ENCODE data around the gene ARMC7. TPM values are rescaled to one million over a fixed set of nuclear protein-coding genes. Genes with fewer than 3 reads are reported as not detected.

The ARMC7 gene
- total and polyA plus RNA-seq, 2 of the 13 experiments (the other 11 are each of a cell fraction or from before 2014, with no cell fraction given) = 3.9 to 4.2 TPM

DNA sequence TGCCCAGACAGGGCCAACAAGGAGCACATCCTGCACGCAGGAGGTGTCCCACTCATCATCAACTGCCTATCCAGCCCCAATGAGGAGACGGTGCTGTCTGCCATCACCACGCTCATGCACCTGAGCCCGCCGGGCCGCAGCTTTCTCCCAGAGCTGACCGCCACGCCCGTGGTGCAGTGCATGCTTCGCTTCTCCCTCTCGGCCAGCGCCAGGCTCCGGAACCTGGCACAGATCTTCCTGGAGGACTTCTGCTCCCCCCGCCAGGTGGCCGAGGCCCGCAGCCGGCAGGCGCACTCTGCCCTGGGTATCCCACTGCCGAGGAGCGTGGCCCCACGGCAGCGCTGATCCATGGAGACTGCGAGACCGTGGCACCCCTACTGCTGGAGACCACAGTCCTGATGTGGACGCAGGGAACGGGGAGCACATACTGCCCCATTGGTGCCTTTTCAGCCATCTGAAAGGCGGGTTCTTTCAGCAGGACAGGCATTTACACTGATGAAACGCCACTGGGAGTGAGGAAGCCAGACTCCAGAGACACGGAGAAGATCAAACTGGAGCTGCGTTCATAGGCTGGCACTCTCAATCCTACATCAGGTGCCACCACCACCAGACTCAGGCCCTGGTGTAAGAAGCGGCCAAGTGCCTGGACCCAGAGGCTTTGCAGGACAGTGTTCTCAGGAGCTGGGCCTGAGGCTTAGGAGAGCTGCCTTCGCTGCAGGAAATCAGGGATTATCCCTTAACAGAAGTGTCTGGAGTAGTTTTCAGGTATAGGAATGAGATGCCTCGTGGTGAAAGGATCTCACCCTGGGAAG lies 19.1 kb downstream of the ARMC7 start (continued):
- TF ChIP-seq, protein P1, sequence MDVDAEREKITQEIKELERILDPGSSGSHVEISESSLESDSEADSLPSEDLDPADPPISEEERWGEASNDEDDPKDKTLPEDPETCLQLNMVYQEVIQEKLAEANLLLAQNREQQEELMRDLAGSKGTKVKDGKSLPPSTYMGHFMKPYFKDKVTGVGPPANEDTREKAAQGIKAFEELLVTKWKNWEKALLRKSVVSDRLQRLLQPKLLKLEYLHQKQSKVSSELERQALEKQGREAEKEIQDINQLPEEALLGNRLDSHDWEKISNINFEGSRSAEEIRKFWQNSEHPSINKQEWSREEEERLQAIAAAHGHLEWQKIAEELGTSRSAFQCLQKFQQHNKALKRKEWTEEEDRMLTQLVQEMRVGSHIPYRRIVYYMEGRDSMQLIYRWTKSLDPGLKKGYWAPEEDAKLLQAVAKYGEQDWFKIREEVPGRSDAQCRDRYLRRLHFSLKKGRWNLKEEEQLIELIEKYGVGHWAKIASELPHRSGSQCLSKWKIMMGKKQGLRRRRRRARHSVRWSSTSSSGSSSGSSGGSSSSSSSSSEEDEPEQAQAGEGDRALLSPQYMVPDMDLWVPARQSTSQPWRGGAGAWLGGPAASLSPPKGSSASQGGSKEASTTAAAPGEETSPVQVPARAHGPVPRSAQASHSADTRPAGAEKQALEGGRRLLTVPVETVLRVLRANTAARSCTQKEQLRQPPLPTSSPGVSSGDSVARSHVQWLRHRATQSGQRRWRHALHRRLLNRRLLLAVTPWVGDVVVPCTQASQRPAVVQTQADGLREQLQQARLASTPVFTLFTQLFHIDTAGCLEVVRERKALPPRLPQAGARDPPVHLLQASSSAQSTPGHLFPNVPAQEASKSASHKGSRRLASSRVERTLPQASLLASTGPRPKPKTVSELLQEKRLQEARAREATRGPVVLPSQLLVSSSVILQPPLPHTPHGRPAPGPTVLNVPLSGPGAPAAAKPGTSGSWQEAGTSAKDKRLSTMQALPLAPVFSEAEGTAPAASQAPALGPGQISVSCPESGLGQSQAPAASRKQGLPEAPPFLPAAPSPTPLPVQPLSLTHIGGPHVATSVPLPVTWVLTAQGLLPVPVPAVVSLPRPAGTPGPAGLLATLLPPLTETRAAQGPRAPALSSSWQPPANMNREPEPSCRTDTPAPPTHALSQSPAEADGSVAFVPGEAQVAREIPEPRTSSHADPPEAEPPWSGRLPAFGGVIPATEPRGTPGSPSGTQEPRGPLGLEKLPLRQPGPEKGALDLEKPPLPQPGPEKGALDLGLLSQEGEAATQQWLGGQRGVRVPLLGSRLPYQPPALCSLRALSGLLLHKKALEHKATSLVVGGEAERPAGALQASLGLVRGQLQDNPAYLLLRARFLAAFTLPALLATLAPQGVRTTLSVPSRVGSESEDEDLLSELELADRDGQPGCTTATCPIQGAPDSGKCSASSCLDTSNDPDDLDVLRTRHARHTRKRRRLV (CRISPR knock-in tag; IDR thresholded peaks at IDR 0.05) = no peak
- TF ChIP-seq, protein P2, sequence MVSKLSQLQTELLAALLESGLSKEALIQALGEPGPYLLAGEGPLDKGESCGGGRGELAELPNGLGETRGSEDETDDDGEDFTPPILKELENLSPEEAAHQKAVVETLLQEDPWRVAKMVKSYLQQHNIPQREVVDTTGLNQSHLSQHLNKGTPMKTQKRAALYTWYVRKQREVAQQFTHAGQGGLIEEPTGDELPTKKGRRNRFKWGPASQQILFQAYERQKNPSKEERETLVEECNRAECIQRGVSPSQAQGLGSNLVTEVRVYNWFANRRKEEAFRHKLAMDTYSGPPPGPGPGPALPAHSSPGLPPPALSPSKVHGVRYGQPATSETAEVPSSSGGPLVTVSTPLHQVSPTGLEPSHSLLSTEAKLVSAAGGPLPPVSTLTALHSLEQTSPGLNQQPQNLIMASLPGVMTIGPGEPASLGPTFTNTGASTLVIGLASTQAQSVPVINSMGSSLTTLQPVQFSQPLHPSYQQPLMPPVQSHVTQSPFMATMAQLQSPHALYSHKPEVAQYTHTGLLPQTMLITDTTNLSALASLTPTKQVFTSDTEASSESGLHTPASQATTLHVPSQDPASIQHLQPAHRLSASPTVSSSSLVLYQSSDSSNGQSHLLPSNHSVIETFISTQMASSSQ (IDR thresholded peaks at IDR 0.05; ENCODE audit: low read depth) = no peak
- TF ChIP-seq, protein P2 (CRISPR knock-in tag; IDR thresholded peaks at IDR 0.05; ENCODE audit: borderline replicate concordance) = no peak
- TF ChIP-seq SOX5 (CRISPR knock-in tag; IDR thresholded peaks at IDR 0.05; ENCODE audit: borderline replicate concordance) = no peak
- TF ChIP-seq KDM5B (CRISPR knock-in tag; IDR thresholded peaks at IDR 0.05; ENCODE audit: borderline replicate concordance) = 0 out of 2 replicates have a peak, but pooled peaks have one; percentile 23
- TF ChIP-seq ZNF564 (CRISPR knock-in tag; IDR thresholded peaks at IDR 0.05) = no peak
- TF ChIP-seq AKAP8 (CRISPR knock-in tag; IDR thresholded peaks at IDR 0.05) = 0 out of 2 replicates have a peak, but pooled peaks have one; percentile 35
- no peak for TF ChIP-seq HNF4G (IDR thresholded peaks at IDR 0.05; ENCODE audit: borderline replicate concordance, low read depth, low read length)
- no peak for TF ChIP-seq HNF4G (CRISPR knock-in tag; IDR thresholded peaks at IDR 0.05; ENCODE audit: borderline replicate concordance, low read depth)
- no peak for TF ChIP-seq GTF2F1 (IDR thresholded peaks at IDR 0.05; ENCODE audit: low read length)
- TF ChIP-seq IRF2 (CRISPR knock-in tag; IDR thresholded peaks at IDR 0.05) = no peak
- TF ChIP-seq NFRKB (IDR thresholded peaks at IDR 0.05) = no peak
- TF ChIP-seq GABPB1 (CRISPR knock-in tag; IDR thresholded peaks at IDR 0.05) = no peak
- no peak for TF ChIP-seq RXRB (CRISPR knock-in tag; IDR thresholded peaks at IDR 0.05; ENCODE audit: borderline replicate concordance)
- TF ChIP-seq NPAS2 (CRISPR knock-in tag; IDR thresholded peaks at IDR 0.05; ENCODE audit: borderline replicate concordance) = no peak
- TF ChIP-seq, protein P3, sequence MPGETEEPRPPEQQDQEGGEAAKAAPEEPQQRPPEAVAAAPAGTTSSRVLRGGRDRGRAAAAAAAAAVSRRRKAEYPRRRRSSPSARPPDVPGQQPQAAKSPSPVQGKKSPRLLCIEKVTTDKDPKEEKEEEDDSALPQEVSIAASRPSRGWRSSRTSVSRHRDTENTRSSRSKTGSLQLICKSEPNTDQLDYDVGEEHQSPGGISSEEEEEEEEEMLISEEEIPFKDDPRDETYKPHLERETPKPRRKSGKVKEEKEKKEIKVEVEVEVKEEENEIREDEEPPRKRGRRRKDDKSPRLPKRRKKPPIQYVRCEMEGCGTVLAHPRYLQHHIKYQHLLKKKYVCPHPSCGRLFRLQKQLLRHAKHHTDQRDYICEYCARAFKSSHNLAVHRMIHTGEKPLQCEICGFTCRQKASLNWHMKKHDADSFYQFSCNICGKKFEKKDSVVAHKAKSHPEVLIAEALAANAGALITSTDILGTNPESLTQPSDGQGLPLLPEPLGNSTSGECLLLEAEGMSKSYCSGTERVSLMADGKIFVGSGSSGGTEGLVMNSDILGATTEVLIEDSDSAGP (CRISPR knock-in tag; IDR thresholded peaks at IDR 0.05; ENCODE audit: borderline replicate concordance) = peak; percentile 27; the same call in 1 of the 2 replicates
- peak; percentile 99 for TF ChIP-seq AGO2 (optimal IDR thresholded peaks at IDR 0.05; ENCODE audit: low read depth, low read length)
- no peak for TF ChIP-seq ZSCAN22 (CRISPR knock-in tag; IDR thresholded peaks at IDR 0.05)
- TF ChIP-seq ZC3H13 (CRISPR knock-in tag; IDR thresholded peaks at IDR 0.05) = peak; percentile 50; the same call in 1 of the 2 replicates
